Activated gamma-delta T cell (primary cell): Measurements from ENCODE around the gene C1QTNF6.

Experiments
- DNase-seq: peaks from one replicate; lab custom pipeline; 2025; lab: John Stamatoyannopoulos, UW

The C1QTNF6 gene

GRCh38 chr22:37190262-37190780, 2.3 kb upstream of the C1QTNF6 start:
- no peak for DNase-seq

GRCh38 chr22:37188901-37189466, 937 bp upstream of the C1QTNF6 start:
- no peak for DNase-seq

DNA sequence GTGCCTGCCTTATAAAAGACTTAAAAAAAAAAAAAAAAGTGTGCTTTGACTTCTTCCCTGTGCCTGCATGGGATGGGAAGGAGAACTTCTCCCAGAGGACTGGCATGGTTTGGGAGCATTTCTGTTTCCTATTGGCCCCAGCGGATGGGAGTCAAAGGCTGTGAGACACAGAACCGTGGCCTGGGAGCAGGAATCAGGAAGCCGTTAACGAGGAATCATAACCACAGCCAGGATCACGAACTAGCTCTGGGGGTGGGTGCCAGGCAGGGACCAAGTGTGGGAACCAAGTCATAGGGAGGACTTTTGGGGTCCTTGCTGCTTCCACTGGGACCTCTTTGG, 526 bp downstream of the C1QTNF6 start:
- DNase-seq, result no peak

GRCh38 chr22:37186997-37187522, 987 bp downstream of the C1QTNF6 start:
- no peak for DNase-seq

- no peak for DNase-seq
Observed at GRCh38 chr22:37186228-37186996, 1.6 kb downstream of the C1QTNF6 start.

- no peak for DNase-seq
Observed at GRCh38 chr22:37185646-37186227, 2.3 kb downstream of the C1QTNF6 start.

GRCh38 chr22:37184816-37185541, 3.1 kb downstream of the C1QTNF6 start:
- DNase-seq, result no peak

- DNase-seq, result no peak
Observed at GRCh38 chr22:37184380-37184755, 3.7 kb downstream of the C1QTNF6 start.

- DNase-seq, result no peak
Observed at GRCh38 chr22:37183432-37184379, 4.3 kb downstream of the C1QTNF6 start.

DNA sequence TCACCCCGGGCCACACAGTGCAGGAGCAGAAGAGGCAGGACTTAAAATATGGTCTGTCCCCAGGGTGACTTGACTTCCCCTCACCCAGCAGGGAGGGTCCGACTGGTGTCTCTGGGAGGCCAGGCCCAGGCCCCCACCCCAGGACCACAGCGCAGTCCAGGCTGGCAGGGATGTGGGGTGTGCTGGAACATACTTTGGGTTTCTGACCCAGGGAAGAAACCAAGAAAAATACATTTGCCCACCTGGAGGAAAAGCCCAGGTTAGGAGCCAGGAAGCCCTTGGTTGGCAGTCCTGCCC, 5.2 kb downstream of the C1QTNF6 start:
- DNase-seq, result no peak

GRCh38 chr22:37182101-37182948, 5.7 kb downstream of the C1QTNF6 start:
- no peak for DNase-seq

- no peak for DNase-seq
Observed at GRCh38 chr22:37181681-37182080, 6.4 kb downstream of the C1QTNF6 start.

DNA sequence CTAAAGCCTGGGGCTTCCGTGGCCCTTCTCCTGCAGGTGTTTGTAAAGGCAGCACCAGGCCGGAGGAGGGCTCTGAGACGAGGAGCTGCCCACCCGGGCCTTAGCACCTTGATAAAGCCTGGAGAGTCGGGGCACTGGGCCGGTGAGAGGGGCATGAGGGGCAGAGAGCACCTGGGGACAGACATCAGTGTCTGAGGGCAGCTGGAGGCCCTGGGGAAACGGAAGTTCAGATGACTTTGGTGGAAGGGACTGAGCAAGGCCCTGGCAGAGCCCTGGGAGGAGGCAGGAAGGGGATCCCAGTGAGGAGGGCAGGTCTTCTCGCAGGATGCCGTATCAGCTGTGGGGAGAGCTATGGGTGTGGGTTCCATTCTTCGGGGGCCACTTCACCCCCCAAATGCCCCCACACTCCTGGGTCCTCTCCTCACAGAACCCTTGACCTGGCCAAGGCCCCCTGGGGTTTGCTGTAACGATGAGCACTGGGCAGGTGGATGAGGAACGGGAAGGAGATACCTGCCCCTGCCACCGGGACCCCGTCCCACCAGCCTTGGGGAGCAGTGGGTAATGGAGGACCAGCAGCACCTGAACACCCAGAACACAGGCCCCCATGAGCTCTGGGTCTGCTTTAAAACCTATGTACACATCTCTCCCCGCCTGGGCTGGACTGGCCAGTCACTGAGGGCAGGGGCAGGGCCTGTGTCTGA, 7.4 kb downstream of the C1QTNF6 start:
- no peak for DNase-seq

DNA sequence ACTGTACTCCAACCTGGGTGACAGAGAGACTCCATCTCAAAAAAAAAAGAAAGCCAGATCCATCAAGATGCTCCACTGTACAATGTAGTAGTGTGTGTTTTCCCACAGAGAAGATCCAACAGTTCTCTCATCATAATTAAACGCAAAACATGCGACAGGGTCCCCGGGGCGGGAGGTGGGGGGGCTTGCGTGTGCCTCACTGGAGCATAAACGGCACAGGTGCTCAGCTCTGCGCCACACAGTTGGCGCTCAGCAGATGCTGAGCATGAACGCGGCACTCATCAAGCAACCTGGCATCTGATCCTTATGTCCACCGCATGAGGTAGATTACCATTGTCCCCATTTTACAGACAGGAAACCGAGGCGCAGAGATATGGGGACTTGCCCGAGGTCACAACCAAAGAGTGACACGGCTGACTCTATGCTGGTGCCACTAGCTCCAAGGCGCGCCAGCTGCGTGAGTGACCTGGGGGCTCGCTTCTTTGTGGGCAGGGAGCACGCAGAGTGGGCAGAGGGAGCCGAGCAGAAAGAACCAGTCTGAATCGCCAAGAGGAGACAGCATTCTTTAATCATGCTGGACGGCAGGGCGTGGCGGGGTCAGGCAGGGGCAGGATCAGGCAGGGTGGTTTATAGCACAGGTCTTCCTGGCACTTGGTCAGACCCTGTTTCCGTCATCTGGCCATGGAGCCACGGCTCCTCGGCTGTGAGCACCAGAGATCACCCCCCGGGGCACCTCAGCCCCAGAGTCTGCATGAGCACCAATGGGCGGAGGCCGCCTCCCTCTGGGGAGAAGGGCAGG, 8.2 kb downstream of the C1QTNF6 start:
- no peak for DNase-seq

DNA sequence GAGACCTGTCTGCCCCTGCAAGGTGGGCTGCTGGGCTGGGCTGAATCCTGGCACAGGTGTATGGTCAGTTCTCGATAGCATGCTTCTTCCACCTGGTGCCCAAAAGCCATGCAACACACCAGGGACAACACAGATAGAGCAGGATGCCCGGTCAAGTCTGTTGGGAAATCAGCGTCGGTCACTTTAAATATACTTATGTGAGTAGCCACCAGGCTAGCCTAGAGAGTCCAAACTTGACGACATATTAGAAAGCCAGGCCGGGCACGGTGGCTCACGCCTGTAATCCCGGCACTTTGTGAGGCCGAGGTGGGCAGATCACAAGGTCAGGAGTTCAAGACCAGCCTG, 8.9 kb downstream of the C1QTNF6 start:
- DNase-seq, result no peak

DNA sequence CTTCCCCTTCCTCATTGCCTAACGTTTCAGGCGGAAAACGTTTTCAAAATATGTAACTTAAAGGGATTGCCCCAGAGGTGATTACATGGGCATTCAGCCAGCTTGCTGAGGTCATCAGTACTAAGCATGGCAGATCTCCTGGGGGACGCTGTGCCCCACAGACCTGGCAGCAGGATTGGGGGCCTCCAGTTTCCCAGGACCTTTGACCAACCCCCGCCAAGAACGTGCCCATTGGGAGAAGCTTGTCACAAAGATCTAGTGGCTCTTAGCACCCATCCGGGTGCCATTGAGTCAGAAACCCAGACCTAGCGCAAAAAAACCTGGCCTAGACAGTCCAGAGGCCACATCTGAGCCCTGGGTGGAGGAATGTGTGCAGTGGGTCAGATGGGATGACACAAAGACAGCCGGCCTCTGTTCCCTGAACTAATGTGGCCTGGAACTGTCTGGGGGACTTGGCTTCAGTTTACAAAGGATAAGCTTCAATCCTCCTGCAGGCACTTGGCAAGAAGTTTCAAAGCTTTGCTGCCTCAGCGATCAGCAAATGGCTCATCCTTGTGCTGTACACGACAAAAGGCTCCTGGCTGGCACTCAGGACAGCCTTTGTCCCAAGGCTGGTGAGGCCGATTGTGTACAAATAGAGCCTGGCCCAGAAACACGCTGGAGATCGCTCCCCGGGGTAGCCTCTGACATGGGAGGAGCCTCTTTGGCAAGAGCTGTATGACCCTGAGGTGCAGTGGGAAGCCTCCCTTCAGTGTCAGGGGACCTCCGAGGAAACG, 9.5 kb downstream of the C1QTNF6 start:
- no peak for DNase-seq

GRCh38 chr22:37177755-37178154, 10.3 kb downstream of the C1QTNF6 start:
- DNase-seq, result no peak

- DNase-seq, result no peak
Observed at GRCh38 chr22:37177221-37177620, 10.8 kb downstream of the C1QTNF6 start.
